ENCODE measurements around the gene SUN2.

The SUN2 gene

DNA sequence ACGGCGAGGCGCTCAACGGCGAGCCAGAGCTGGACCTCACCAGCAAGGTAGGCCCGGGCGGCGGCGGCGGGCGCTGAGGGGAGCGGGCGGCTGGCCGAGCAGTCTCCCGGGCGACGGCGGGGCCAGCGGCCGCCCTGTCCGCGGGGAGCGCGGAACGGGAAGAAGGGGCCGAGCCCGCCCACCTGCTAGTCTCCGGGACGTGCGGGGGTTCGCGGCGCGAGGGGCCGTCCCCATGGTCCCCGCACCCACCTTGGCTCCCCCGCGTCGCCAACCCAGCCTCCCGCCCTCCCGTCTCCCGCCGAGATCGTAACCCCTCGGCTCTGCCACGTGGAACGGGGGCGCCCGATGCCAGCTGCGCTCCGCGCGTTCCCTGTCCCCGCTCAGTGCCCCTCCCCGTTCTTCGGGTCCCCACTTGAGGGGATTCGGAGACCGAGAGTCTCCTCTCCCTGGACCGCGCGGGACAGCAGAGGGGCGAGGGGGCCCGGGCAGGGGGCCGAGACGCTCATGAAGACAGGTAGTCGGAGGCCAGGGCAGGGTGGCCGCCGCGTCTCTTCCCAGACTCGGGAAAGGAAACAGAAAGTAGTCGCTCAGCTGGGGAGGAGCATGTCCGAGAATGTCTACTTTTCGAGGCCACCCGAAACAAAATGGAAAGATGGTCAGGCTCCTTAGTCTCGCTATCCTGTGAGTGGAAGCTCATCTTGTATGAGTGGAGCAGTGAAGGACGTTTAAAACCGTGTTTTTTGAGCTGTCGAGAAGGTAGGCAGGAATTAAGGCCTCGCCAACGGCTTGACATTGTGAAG lies 49.5 kb downstream of the SUN2 start (continued):
- TF ChIP-seq KLF10 (tag by site-specific recombination; IDR thresholded peaks at IDR 0.05) (no peak; the same call in 1 of the 2 replicates), SP2 (tag by site-specific recombination; IDR thresholded peaks at IDR 0.05) (peak; percentile 49), ZNF561 (tag by site-specific recombination; IDR thresholded peaks at IDR 0.05; ENCODE audit: borderline replicate concordance) (0 out of 2 replicates have a peak, but pooled peaks have one; percentile 19), MYNN (tag by site-specific recombination; IDR thresholded peaks at IDR 0.05; ENCODE audit: borderline replicate concordance) (no peak), HOXC10 (CRISPR knock-in tag; IDR thresholded peaks at IDR 0.05) (0 out of 2 replicates have a peak, but pooled peaks have one; percentile 86), ZNF133 (tag by site-specific recombination; IDR thresholded peaks at IDR 0.05) (no peak)
- TF ChIP-seq, protein P1, sequence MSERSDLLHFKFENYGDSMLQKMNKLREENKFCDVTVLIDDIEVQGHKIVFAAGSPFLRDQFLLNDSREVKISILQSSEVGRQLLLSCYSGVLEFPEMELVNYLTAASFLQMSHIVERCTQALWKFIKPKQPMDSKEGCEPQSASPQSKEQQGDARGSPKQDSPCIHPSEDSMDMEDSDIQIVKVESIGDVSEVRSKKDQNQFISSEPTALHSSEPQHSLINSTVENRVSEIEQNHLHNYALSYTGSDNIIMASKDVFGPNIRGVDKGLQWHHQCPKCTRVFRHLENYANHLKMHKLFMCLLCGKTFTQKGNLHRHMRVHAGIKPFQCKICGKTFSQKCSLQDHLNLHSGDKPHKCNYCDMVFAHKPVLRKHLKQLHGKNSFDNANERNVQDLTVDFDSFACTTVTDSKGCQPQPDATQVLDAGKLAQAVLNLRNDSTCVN (tag by site-specific recombination; optimal IDR thresholded peaks at IDR 0.05), result peak; percentile 86

GRCh38 chr22:38705235-38706100 lies 50.3 kb downstream of the SUN2 start, which contains the start of gene GTPBP1:
Gene GTPBP1, plus strand, starts transcription at chr22:38705944. Its CDS starts 12 bp downstream, at chr22:38705956.
- no peaks in the 10 kb centered on the region for H3K9me3 ChIP-seq (ENCODE audit: control insufficient read depth, insufficient read depth, low read depth, low read length)
- H3K27ac ChIP-seq (ENCODE audit: extremely low read depth, low read depth, low read length), result peak within 1 kb of the TSS; percentile 94
- peaks cover 0 to 21% of the 10 kb centered on the region in 2 experiments; a peak in 1 of 3 replicates for H3K36me3 ChIP-seq (ENCODE audit: control insufficient read depth in 2 of 2, insufficient read depth in 1 of 2, low read length in 2 of 2)
- CTCF ChIA-PET, result interaction anchor here (0.6 to 1.0 kb wide), 5 partner anchors 9 to 653 kb away, joined by 3 to 4 read pairs (median 3); partner anchors contain the start of gene TOMM22
- peaks cover 13% of the 10 kb centered on the region for H3K4me1 ChIP-seq (ENCODE audit: control insufficient read depth, insufficient read depth, low read length)
- POLR2A ChIA-PET, result interaction anchor here (0.6 to 2.0 kb wide), 11 partner anchors 8 to 146 kb away, joined by 3 to 17 read pairs (median 6); partner anchors contain the start of gene TOMM22
- peak within 1 kb of the TSS; percentile 92 for H3K4me3 ChIP-seq (ENCODE audit: low read depth, low read length)
- TF ChIP-seq YY2 (tag by site-specific recombination; IDR thresholded peaks at IDR 0.05) (no peak), ZNF544 (tag by site-specific recombination; IDR thresholded peaks at IDR 0.05) (no peak), ZBTB6 (tag by site-specific recombination; IDR thresholded peaks at IDR 0.05) (peak; percentile 47; the same call in 1 of the 2 replicates), KLF10 (tag by site-specific recombination; IDR thresholded peaks at IDR 0.05) (peak; percentile 55), SP3 (tag by site-specific recombination; IDR thresholded peaks at IDR 0.05) (peak; percentile 98), RBAK (tag by site-specific recombination; IDR thresholded peaks at IDR 0.05) (no peak), ZBTB44 (tag by site-specific recombination; IDR thresholded peaks at IDR 0.05) (peak; percentile 71; the same call in 1 of the 2 replicates), ZNF146 (tag by site-specific recombination; IDR thresholded peaks at IDR 0.05) (no peak), ZBTB20 (tag by site-specific recombination; IDR thresholded peaks at IDR 0.05) (no peak), KLF8 (tag by site-specific recombination; IDR thresholded peaks at IDR 0.05) (peak; percentile 65), ZFP69B (tag by site-specific recombination; IDR thresholded peaks at IDR 0.05) (peak; percentile 66; the same call in 1 of the 2 replicates), MZF1 (tag by site-specific recombination; IDR thresholded peaks at IDR 0.05; ENCODE audit: borderline replicate concordance) (no peak), SP7 (tag by site-specific recombination; IDR thresholded peaks at IDR 0.05) (peak; percentile 90), ZNF223 (tag by site-specific recombination; IDR thresholded peaks at IDR 0.05) (no peak), HOXC10 (CRISPR knock-in tag; IDR thresholded peaks at IDR 0.05) (no peak), ZFP37 (tag by site-specific recombination; IDR thresholded peaks at IDR 0.05) (no peak)
- TF ChIP-seq, protein P2, sequence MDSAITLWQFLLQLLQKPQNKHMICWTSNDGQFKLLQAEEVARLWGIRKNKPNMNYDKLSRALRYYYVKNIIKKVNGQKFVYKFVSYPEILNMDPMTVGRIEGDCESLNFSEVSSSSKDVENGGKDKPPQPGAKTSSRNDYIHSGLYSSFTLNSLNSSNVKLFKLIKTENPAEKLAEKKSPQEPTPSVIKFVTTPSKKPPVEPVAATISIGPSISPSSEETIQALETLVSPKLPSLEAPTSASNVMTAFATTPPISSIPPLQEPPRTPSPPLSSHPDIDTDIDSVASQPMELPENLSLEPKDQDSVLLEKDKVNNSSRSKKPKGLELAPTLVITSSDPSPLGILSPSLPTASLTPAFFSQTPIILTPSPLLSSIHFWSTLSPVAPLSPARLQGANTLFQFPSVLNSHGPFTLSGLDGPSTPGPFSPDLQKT (IDR thresholded peaks at IDR 0.05; ENCODE audit: borderline replicate concordance, low read depth, low read length), result no peak
- TF ChIP-seq, protein P1 (tag by site-specific recombination; optimal IDR thresholded peaks at IDR 0.05), result peak; percentile 54
- TF ChIP-seq, protein P3, sequence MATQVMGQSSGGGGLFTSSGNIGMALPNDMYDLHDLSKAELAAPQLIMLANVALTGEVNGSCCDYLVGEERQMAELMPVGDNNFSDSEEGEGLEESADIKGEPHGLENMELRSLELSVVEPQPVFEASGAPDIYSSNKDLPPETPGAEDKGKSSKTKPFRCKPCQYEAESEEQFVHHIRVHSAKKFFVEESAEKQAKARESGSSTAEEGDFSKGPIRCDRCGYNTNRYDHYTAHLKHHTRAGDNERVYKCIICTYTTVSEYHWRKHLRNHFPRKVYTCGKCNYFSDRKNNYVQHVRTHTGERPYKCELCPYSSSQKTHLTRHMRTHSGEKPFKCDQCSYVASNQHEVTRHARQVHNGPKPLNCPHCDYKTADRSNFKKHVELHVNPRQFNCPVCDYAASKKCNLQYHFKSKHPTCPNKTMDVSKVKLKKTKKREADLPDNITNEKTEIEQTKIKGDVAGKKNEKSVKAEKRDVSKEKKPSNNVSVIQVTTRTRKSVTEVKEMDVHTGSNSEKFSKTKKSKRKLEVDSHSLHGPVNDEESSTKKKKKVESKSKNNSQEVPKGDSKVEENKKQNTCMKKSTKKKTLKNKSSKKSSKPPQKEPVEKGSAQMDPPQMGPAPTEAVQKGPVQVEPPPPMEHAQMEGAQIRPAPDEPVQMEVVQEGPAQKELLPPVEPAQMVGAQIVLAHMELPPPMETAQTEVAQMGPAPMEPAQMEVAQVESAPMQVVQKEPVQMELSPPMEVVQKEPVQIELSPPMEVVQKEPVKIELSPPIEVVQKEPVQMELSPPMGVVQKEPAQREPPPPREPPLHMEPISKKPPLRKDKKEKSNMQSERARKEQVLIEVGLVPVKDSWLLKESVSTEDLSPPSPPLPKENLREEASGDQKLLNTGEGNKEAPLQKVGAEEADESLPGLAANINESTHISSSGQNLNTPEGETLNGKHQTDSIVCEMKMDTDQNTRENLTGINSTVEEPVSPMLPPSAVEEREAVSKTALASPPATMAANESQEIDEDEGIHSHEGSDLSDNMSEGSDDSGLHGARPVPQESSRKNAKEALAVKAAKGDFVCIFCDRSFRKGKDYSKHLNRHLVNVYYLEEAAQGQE (tag by site-specific recombination; IDR thresholded peaks at IDR 0.05), result no peak

All from HEK293 (cell line).